H9 (cell line): ENCODE data around the gene ATG7. TPM values are rescaled to one million over a fixed set of nuclear protein-coding genes. Genes with fewer than 3 reads are reported as not detected.

Source experiments
- DNase-seq: peaks from one replicate; pipeline ENCODE4 v3.0.0-alpha.2; 2017
- H2AFZ ChIP-seq: one replicate; pipeline ENCODE4 v1.6.1; 2013; ENCODE audit warnings: mild to moderate bottlenecking, low read length, control low read depth, moderate library complexity
- H2AK5ac ChIP-seq: 2 replicates; pipeline ENCODE4 v1.6.1; 2013; ENCODE audit warnings: low read length, control low read depth, mixed read lengths; ENCODE audit not compliant: insufficient read length
- H2BK120ac ChIP-seq: one replicate; pipeline ENCODE4 v1.6.1; 2013; ENCODE audit warnings: low read depth, mild to moderate bottlenecking, low read length, control low read depth, inconsistent platforms; ENCODE audit not compliant: poor library complexity, severe bottlenecking
- H2BK12ac ChIP-seq: 2 replicates; pipeline ENCODE4 v1.6.1; 2013; ENCODE audit warnings: low read length, control low read depth, mixed read lengths, low read depth; ENCODE audit not compliant: insufficient read length
- H2BK15ac ChIP-seq: 2 replicates; pipeline ENCODE4 v1.6.1; 2013; ENCODE audit warnings: low read depth, low read length, control low read depth
- H2BK20ac ChIP-seq: one replicate; pipeline ENCODE4 v1.6.1; 2013; ENCODE audit warnings: low read depth, mild to moderate bottlenecking, low read length, control low read depth, inconsistent platforms; ENCODE audit not compliant: poor library complexity, severe bottlenecking
- H2BK5ac ChIP-seq: 2 replicates; pipeline ENCODE4 v1.6.1; 2013; ENCODE audit warnings: low read length, control low read depth, mixed read lengths; ENCODE audit not compliant: insufficient read length
- H3K14ac ChIP-seq: 2 replicates; pipeline ENCODE4 v1.6.1; 2013; ENCODE audit warnings: low read length, control low read depth; ENCODE audit not compliant: insufficient read depth
- H3K18ac ChIP-seq: 2 replicates; pipeline ENCODE4 v1.6.1; 2013; ENCODE audit warnings: low read depth, mild to moderate bottlenecking, mixed read lengths, low read length, control low read depth; ENCODE audit not compliant: insufficient read length
- H3K23ac ChIP-seq: 2 replicates; pipeline ENCODE4 v1.6.1; 2013; ENCODE audit warnings: low read length, control low read depth, mixed read lengths, low read depth; ENCODE audit not compliant: insufficient read length
- H3K23me2 ChIP-seq: 2 replicates; pipeline ENCODE4 v1.6.1; 2013; ENCODE audit warnings: low read depth, mild to moderate bottlenecking, mixed read lengths, low read length, control low read depth; ENCODE audit not compliant: insufficient read length, poor library complexity, severe bottlenecking
- H3K27ac ChIP-seq: 2 replicates; pipeline ENCODE4 v1.5.1; 2013; ENCODE audit warnings: low read length, control low read depth, mixed read lengths, low read depth; ENCODE audit not compliant: insufficient read length
- H3K27me3 ChIP-seq: 2 replicates; pipeline ENCODE4 v1.6.1; 2013; ENCODE audit warnings: low read length, control low read depth, inconsistent platforms; ENCODE audit not compliant: insufficient read depth
- H3K4ac ChIP-seq: 2 replicates; pipeline ENCODE4 v1.6.1; 2013; ENCODE audit warnings: low read depth, mild to moderate bottlenecking, control low read depth, inconsistent platforms, low read length, moderate library complexity
- H3K4me1 ChIP-seq: 2 replicates; pipeline ENCODE4 v1.6.1; 2013; ENCODE audit warnings: low read length, control low read depth, inconsistent platforms; ENCODE audit not compliant: insufficient read depth
- H3K4me2 ChIP-seq: 2 replicates; pipeline ENCODE4 v1.6.1; 2013; ENCODE audit warnings: low read length, control low read depth, mixed read lengths; ENCODE audit not compliant: insufficient read length, insufficient read depth
- H3K56ac ChIP-seq: 2 replicates; pipeline ENCODE4 v1.6.1; 2013; ENCODE audit warnings: low read depth, mild to moderate bottlenecking, mixed read lengths, low read length, control low read depth; ENCODE audit not compliant: insufficient read length
- H3K79me1 ChIP-seq: 2 replicates; pipeline ENCODE4 v1.6.1; 2013; ENCODE audit warnings: low read depth, mild to moderate bottlenecking, moderate library complexity, low read length, control low read depth, inconsistent platforms; ENCODE audit not compliant: insufficient read depth, poor library complexity, severe bottlenecking
- H3K79me2 ChIP-seq: 2 replicates; pipeline ENCODE4 v1.6.1; 2013; ENCODE audit warnings: low read length, control low read depth, inconsistent platforms; ENCODE audit not compliant: insufficient read depth
- H3K9ac ChIP-seq: 2 replicates; pipeline ENCODE4 v1.6.1; 2013; ENCODE audit warnings: low read length, control low read depth, mixed read lengths; ENCODE audit not compliant: insufficient read length; ENCODE audit errors: extremely low read depth
- H3K9me3 ChIP-seq: one replicate; pipeline ENCODE4 v1.6.1; 2013; ENCODE audit warnings: low read depth, low read length, inconsistent platforms; ENCODE audit not compliant: control insufficient read depth
- H3T11ph ChIP-seq: one replicate; pipeline ENCODE4 v1.6.1; 2013; ENCODE audit warnings: mild to moderate bottlenecking, low read length, control low read depth, inconsistent platforms
- H4K20me1 ChIP-seq: one replicate; pipeline ENCODE4 v1.6.1; 2013; ENCODE audit not compliant: control insufficient read depth, insufficient read length, insufficient read depth
- H4K5ac ChIP-seq: 2 replicates; pipeline ENCODE4 v1.6.1; 2013; ENCODE audit warnings: low read depth, mild to moderate bottlenecking, mixed read lengths, low read length, control low read depth; ENCODE audit not compliant: insufficient read length
- H4K8ac ChIP-seq: replicated peaks from 2 replicates; pipeline ENCODE4 v1.6.1; 2013; ENCODE audit warnings: low read length, control low read depth, mixed read lengths, low read depth; ENCODE audit not compliant: insufficient read length
- H4K91ac ChIP-seq: 2 replicates; pipeline ENCODE4 v1.6.1; 2013; ENCODE audit warnings: low read depth, mild to moderate bottlenecking, moderate library complexity, mixed read lengths, low read length, control low read depth; ENCODE audit not compliant: insufficient read length
- H3K27ac Mint-ChIP-seq, 3 experiments: 2 replicates in 2 of 3; 3 replicates in 1 of 3; pipeline ENCODE4 v1.8.0; 2020 to 2021; ENCODE audit warnings: mixed read lengths in 3 of 3, mild to moderate bottlenecking in 1 of 3, moderate library complexity in 1 of 3
- H3K27me3 Mint-ChIP-seq: 2 replicates; pipeline ENCODE4 v1.8.0; 2021; ENCODE audit warnings: low read depth, mild to moderate bottlenecking, moderate library complexity, mixed read lengths
- H3K36me3 Mint-ChIP-seq, 3 experiments: 2 replicates in 2 of 3; 3 replicates in 1 of 3; pipeline ENCODE4 v1.8.0; 2020 to 2021; ENCODE audit warnings: low read depth in 3 of 3, mixed read lengths in 3 of 3; ENCODE audit not compliant: insufficient read depth in 1 of 3
- H3K4me1 Mint-ChIP-seq, 2 experiments: 2 replicates each; pipeline ENCODE4 v1.8.0; 2020; ENCODE audit warnings: mixed read lengths in 2 of 2
- H3K4me3 Mint-ChIP-seq, 2 experiments: 2 replicates in 1 of 2; 3 replicates in 1 of 2; pipeline ENCODE4 v1.8.0; 2020 to 2021; ENCODE audit warnings: mild to moderate bottlenecking in 2 of 2, mixed read lengths in 2 of 2, moderate library complexity in 1 of 2
- H3K9me3 Mint-ChIP-seq, 2 experiments: 2 replicates in 1 of 2; 3 replicates in 1 of 2; pipeline ENCODE4 v1.8.0; 2020; ENCODE audit warnings: mild to moderate bottlenecking in 2 of 2, mixed read lengths in 2 of 2, moderate library complexity in 1 of 2
- CTCF ChIP-seq: fragments of 200-600 bp; sonication (generic); conservative IDR thresholded peaks from 3 replicates; pipeline ENCODE4 v1.8.0; 2021; ENCODE audit warnings: antibody characterized with exemption, mild to moderate bottlenecking
- WGBS: extraction: QIAGEN DNeasy Blood & Tissue Kit; methylation state at CpG from one replicate; pipeline ENCODE4 v1.1.7; 2013; ENCODE audit warnings: missing lambda C conversion rate, low lambda C conversion rate, mixed read lengths; ENCODE audit not compliant: insufficient read length; ENCODE audit errors: extremely low coverage; 5-methylcytosine and 5-hydroxymethylcytosine counted together
- total RNA-seq: library from RNA; stranded (reverse); gene quantifications from 2 replicates; pipeline ENCODE4 v1.2.1, GENCODE V29; 2021

The ATG7 gene
- total RNA-seq, 1 experiment from 2014 or later = 17.9 TPM

GRCh38 chr3:11554666-11555065, 282.5 kb downstream of the ATG7 start:
- Histone ChIP-seq H3K23me2 (no peaks in the 10 kb centered on the region), H2BK120ac (no peak overlapping the region), H2BK12ac (no peak overlapping the region), H2BK5ac (no peak overlapping the region), H2BK15ac (no peak overlapping the region), H3K18ac (no peak overlapping the region), H2AFZ (no peak overlapping the region), H3K4ac (no peak overlapping the region), H4K5ac (no peak overlapping the region), H3K56ac (no peak overlapping the region), H3K27ac (no peak overlapping the region), H3K9ac (no peak overlapping the region), H3K9me3 (no peaks in the 10 kb centered on the region), H3K79me1 (peaks cover 3% of the 10 kb centered on the region), H3K4me2 (no peak overlapping the region), H4K91ac (no peak overlapping the region), H3K27me3 (no peaks in the 10 kb centered on the region), H2BK20ac (no peak overlapping the region), H2AK5ac (no peak overlapping the region), H3K23ac (no peak overlapping the region), H3K4me1 (no peaks in the 10 kb centered on the region), H4K8ac (no peak overlapping the region), H3T11ph (no peak overlapping the region), H3K14ac (no peak overlapping the region), H4K20me1 (no peaks in the 10 kb centered on the region), H3K79me2 (no peaks in the 10 kb centered on the region)
- H3K9me3 Mint-ChIP-seq = peaks cover 0 to 2% of the 10 kb centered on the region in 2 experiments; a peak in 3 of 5 replicates
- H3K36me3 Mint-ChIP-seq = peaks cover 4 to 43% (median 35%) of the 10 kb centered on the region in 3 experiments; a peak in 6 of 7 replicates
- TF ChIP-seq CTCF = no peak
- peaks cover 2 to 8% of the 10 kb centered on the region in 2 experiments; a peak in 3 of 4 replicates for H3K4me1 Mint-ChIP-seq
- no CpG with 5 or more reads among the region's 12 CpGs for WGBS
- no peak overlapping the region for H3K27ac Mint-ChIP-seq
- DNase-seq = no peak
- H3K27me3 Mint-ChIP-seq = no peaks in the 10 kb centered on the region
- no peak overlapping the region for H3K4me3 Mint-ChIP-seq
